BJ (cell line): Measurements from ENCODE around the gene IL3RA. TPM values are rescaled to one million over a fixed set of nuclear protein-coding genes. Genes with fewer than 3 reads are reported as not detected.

ENCODE experiments used
- CTCF ChIA-PET: fragments of 350-600 bp; formaldehyde crosslinking; extraction: SDS; loops from one replicate; lab custom pipeline; 2021; ENCODE audit warnings: antibody characterized with exemption, inconsistent platforms; lab: Yijun Ruan, JAX
- POLR2A ChIA-PET: fragments of 300-600 bp; sonication (Branson Sonifier 250); formaldehyde crosslinking; extraction: SDS; loops from one replicate; lab custom pipeline; 2021; ENCODE audit warnings: antibody characterized with exemption; lab: Charles Lee
- DNase-seq: peaks from one replicate; pipeline ENCODE4 v3.0.0-alpha.2; 2011; ENCODE audit warnings: low read depth
- H3K27me3 ChIP-seq: 2 replicates; pipeline ENCODE4 v1.6.0; 2011; ENCODE audit warnings: low read length; ENCODE audit not compliant: control insufficient read depth, insufficient read depth
- H3K36me3 ChIP-seq: 2 replicates; pipeline ENCODE4 v1.5.1; 2011; ENCODE audit warnings: low read length; ENCODE audit not compliant: control insufficient read depth, insufficient read depth
- H3K4me3 ChIP-seq: 2 replicates; pipeline ENCODE4 v1.5.1; 2011; ENCODE audit warnings: low read depth, mild to moderate bottlenecking, control low read depth, low read length
- CTCF ChIP-seq: IDR thresholded peaks from 2 replicates; pipeline ENCODE4 v1.5.1; 2011; ENCODE audit warnings: low read depth, mild to moderate bottlenecking, control low read depth, inconsistent platforms, low read length, moderate library complexity; ENCODE audit not compliant: insufficient read depth
- polyA plus RNA-seq: library from polyadenylated mRNA; depleted of rRNA; stranded (reverse); fragments of >200 nt; gene quantifications from 2 replicates; pipeline ENCODE4 v1.2.3, GENCODE V29; 2011

The IL3RA gene
- polyA plus RNA-seq, 1 experiment = 1.5 TPM

DNA sequence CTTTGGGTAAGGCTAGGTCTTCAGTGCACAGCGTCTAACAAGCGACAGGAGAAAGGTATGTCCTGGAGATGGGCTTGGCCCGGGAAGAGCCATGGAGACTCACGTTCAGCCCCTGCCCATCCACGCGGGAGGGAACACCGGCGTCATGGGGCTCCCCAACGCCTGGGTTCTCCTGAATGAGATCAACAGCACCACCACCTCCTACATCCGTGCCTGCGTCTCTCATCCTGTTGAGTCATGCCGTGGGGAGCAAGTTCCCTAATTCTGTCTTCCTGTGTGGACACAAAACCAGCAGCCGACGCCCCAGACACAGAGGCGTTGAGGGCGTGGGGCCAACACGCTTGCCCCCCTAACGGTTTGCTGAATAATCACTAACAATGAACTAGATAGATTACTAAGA lies 20.1 kb upstream of the IL3RA start:
- Histone ChIP-seq H3K27me3 (no peaks in the 10 kb centered on the region), H3K4me3 (no peak overlapping the region), H3K36me3 (no peaks in the 10 kb centered on the region)
- ChIA-PET POLR2A (no interaction called here), CTCF (no interaction called here)
- no peak for DNase-seq
- no peak for TF ChIP-seq CTCF

- H3K27me3 ChIP-seq = no peaks in the 10 kb centered on the region
- POLR2A ChIA-PET = no interaction called here
- TF ChIP-seq CTCF = no peak
- CTCF ChIA-PET = no interaction called here
- H3K36me3 ChIP-seq = no peaks in the 10 kb centered on the region
- H3K4me3 ChIP-seq = no peak overlapping the region
- no peak for DNase-seq
Observed at GRCh38 chrX:1321674-1322073, 14.9 kb upstream of the IL3RA start.

- DNase-seq = no peak
- ChIA-PET POLR2A (no interaction called here), CTCF (no interaction called here)
- Histone ChIP-seq H3K27me3 (no peaks in the 10 kb centered on the region), H3K4me3 (no peak overlapping the region), H3K36me3 (no peaks in the 10 kb centered on the region)
- no peak for TF ChIP-seq CTCF
Observed at GRCh38 chrX:1322393-1322792, 14.2 kb upstream of the IL3RA start.

GRCh38 chrX:1323315-1323714 lies 13.3 kb upstream of the IL3RA start:
- no peak for DNase-seq
- Histone ChIP-seq H3K27me3 (no peaks in the 10 kb centered on the region), H3K36me3 (no peaks in the 10 kb centered on the region), H3K4me3 (no peak overlapping the region)
- CTCF ChIA-PET = no interaction called here
- POLR2A ChIA-PET = no interaction called here
- TF ChIP-seq CTCF = peak; percentile 58

- H3K36me3 ChIP-seq = no peaks in the 10 kb centered on the region
- ChIA-PET POLR2A (no interaction called here), CTCF (no interaction called here)
- no peak for DNase-seq
- TF ChIP-seq CTCF = no peak
- H3K27me3 ChIP-seq = no peaks in the 10 kb centered on the region; the same call in 1 of the 2 replicates
- H3K4me3 ChIP-seq = no peak overlapping the region
Observed at GRCh38 chrX:1325515-1326116, 11.0 kb upstream of the IL3RA start.
